Stimulated activated CD4-positive, alpha-beta T cell treated with anti-CD3 and anti-CD28 coated beads, Interleukin-1b, Interleukin-23, amount 100 ng/mL, for 4 hours (primary cell): ENCODE data around the gene LTA4H.

Experiments used
- DNase-seq, 2 donors: peaks; one replicate each; pipeline ENCODE4 v3.0.0-alpha.2; 2020; ENCODE audit warnings: low read depth in 2 of 2

The LTA4H gene

DNA sequence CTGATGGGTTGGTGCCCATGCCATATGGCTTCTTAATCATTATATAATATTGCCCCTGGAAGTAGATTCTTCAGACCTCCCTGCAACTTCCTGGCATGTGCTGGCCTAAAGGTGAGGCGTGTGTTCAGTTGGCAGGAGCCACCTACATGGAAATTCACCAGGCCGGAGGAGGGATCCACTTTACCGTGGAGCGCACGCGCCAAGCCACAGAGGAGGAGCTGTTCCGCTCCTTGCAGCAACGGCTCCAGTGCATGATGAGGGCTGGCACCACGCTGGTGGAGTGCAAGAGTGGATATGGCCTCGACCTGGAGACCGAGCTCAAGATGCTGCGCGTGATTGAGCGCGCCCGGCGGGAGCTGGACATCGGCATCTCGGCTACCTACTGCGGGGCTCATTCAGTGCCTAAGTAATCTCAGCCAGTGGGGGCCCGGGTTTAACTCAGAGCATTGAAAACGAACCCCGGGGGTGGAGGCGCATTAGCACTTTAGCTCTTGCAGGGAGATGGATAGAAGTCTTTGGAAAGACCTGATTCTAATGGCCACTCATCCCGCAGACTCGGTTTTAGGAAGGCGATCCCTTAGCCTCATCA is 78.7 kb downstream of the LTA4H start:
- DNase-seq: no peak

DNA sequence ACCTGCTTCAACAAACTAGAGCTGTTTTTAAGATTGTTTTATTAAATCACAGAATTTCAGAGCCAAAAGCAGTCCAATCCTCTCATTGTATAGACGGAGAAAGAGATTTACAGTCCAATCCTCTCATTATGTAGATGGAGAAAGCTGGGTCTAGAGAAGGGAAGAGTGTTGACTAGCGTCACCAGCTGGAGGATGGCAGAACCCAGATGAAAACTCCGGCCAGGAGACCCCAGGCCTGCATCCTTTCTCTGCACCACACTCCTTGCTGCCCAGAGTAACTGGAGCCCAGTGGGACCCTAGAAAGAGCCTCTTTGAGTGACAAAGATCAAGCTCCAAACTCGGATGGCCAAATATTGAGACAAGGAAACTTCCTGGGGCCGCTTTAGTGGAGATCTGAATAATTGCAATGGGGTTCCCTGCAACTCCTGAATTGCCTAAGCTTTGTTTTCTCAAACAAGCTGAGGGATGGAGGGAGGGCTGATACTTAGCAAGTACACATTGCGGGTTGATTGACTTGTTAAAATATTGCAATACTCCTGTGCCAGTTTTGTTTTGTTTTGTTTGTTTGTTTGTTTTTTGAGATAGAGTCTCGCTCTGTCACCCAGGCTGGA is 79.7 kb downstream of the LTA4H start:
- no peak for DNase-seq

DNA sequence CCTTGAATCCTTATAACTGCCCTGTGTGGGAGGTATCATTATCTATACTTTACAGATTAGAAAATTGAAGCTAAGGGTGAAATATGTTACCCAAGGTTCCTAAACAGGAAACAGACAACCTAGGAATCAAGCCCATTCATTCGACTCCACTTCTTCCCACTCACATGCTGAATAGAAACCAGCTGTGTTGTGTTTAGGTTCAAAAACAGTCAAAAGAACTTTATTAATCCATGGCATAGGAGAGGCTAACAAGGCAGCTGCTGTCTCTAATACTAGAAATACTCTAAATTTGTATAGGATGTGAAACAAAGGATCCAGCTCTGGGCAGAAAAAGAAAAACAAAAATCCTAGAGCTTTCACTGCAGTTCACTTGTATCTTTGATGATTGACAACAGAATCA is 82.4 kb downstream of the LTA4H start:
- no peak for DNase-seq

DNA sequence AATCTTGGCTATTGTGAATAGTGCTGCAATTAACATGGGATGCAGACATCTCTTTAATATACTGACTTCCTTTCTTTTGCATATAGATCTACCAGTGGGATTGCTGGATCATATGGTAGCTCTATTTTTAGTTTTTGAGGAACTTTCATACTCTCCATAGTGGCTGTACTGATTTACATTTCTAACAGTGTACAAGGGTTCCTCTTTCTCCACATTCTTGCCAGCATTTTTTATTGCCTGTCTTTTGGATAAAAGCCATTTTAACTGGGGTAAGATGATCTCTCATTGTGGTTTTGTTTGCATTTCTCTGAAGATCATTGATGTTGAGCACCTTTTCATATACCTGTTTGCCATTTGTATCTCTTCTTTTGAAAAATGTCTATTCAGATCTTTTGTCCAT is 83.9 kb downstream of the LTA4H start:
- DNase-seq: no peak
